Dendritic cell treated with granulocyte-macrophage colony-stimulating factor and Interleukin-4, amounts not matched to agents 40 ng/mL and 50 ng/mL, for 4 days (primary cell): ENCODE measurements around the gene DNAAF9.
"Not testable (repeated sequence)": the region's sequence is repeated elsewhere in the genome, so short reads cannot be mapped to it uniquely, and the experiment has no call there.

Experiments
- H3K27ac Mint-ChIP-seq: one replicate; pipeline ENCODE4 v1.8.0; 2022; ENCODE audit warnings: mild to moderate bottlenecking, mixed read lengths
- H3K27me3 Mint-ChIP-seq: one replicate; pipeline ENCODE4 v1.8.0; 2022; ENCODE audit warnings: mild to moderate bottlenecking, mixed read lengths
- H3K36me3 Mint-ChIP-seq: one replicate; pipeline ENCODE4 v1.8.0; 2022; ENCODE audit warnings: low read depth, mixed read lengths
- H3K4me1 Mint-ChIP-seq: one replicate; pipeline ENCODE4 v1.8.0; 2022; ENCODE audit warnings: low read depth, mixed read lengths
- H3K4me3 Mint-ChIP-seq: one replicate; pipeline ENCODE4 v1.8.0; 2022; ENCODE audit warnings: mild to moderate bottlenecking, moderate library complexity, mixed read lengths
- H3K9me3 Mint-ChIP-seq: one replicate; pipeline ENCODE4 v1.8.0; 2022; ENCODE audit warnings: mixed read lengths
- intact Hi-C: fragments of 100-400 bp; cut with micrococcal nuclease; formaldehyde crosslinking; loops from one replicate; pipeline ENCODE4 v1.15.0; 2022

DNAAF9 gene

DNA sequence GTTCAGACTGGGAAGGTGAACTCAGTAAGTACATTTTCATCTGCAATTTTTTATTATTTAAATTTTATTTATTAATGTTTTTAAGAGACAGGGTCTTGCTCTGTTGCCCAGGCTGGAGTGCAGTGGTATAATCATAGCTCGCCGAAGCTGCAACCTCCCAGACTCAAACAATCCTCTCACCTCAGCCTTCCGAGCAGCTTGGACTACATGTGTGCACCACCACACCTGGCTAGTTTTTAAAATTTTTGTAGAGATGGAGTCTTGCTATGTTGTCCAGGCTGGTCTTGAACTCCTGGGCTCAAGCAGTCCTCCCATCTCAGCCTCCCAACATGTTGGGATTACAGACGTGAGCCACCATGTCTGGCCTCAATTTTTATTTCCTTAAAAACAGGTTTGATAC lies 19.3 kb upstream of the DNAAF9 start:
- H3K27ac Mint-ChIP-seq, intact Hi-C loops, H3K4me3 Mint-ChIP-seq, H3K36me3 Mint-ChIP-seq, H3K27me3 Mint-ChIP-seq, H3K9me3 Mint-ChIP-seq: not testable (repeated sequence)
- H3K4me1 Mint-ChIP-seq, result peaks cover 31% of the 10 kb centered on the region

DNA sequence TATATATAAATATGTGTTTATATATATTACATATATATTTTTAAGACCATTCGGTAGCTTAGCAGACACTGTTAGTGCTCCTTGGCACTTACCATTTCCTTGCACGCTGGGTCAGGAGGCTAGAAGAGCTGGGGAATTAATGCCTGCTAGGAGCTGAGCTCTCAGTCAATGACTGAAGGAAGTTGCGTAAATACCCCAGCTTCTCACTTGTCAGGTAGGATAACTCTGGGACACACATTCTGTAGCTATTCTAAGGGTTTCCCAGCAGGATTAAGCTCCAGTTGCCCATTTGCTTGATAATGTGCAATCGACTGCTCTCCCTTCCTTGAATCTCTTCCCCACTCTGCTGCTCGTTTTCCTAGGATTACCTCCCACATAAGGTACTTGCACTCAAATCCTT lies 15.7 kb upstream of the DNAAF9 start:
- Mint-ChIP-seq H3K4me3 (no peak overlapping the region), H3K9me3 (no peaks in the 10 kb centered on the region), H3K4me1 (peaks cover 17% of the 10 kb centered on the region), H3K27me3 (no peaks in the 10 kb centered on the region), H3K27ac (no peak overlapping the region), H3K36me3 (no peaks in the 10 kb centered on the region)
- intact Hi-C loops, result no loop called here

DNA sequence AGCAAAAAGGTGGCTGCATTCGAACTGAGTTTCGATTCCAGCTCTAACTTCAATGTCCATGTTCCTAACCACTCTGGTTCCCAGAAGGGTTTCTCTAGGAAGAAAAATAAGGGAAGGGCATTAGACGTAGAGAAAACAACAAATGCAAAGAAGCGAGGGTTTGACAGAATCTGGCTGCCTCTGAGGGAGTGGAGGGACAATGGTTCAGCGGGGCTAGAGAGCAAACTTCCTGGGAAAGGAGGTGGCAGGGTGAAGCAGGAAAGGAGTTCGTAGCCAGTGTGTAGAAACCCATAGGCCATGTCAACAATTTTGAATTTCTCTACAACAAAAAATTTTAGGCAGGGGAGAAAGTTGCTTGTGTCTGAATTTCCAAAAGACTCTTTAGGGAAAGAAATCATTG lies 14.5 kb upstream of the DNAAF9 start:
- Mint-ChIP-seq H3K36me3 (no peaks in the 10 kb centered on the region), H3K27me3 (no peaks in the 10 kb centered on the region), H3K27ac (peak overlapping the region; percentile 21), H3K4me1 (peaks cover 18% of the 10 kb centered on the region), H3K9me3 (no peaks in the 10 kb centered on the region), H3K4me3 (no peak overlapping the region)
- intact Hi-C loops, result no loop called here

GRCh38 chr20:3420211-3420707 lies 12.8 kb upstream of the DNAAF9 start:
- Mint-ChIP-seq H3K9me3 (no peaks in the 10 kb centered on the region), H3K4me1 (peaks cover 29% of the 10 kb centered on the region), H3K27me3 (no peaks in the 10 kb centered on the region), H3K4me3 (no peak overlapping the region), H3K36me3 (no peaks in the 10 kb centered on the region), H3K27ac (peak overlapping the region; percentile 72)
- intact Hi-C loops, result no loop called here

- intact Hi-C loops, H3K9me3 Mint-ChIP-seq, H3K4me3 Mint-ChIP-seq, H3K27ac Mint-ChIP-seq, H3K36me3 Mint-ChIP-seq, H3K27me3 Mint-ChIP-seq: not testable (repeated sequence)
- H3K4me1 Mint-ChIP-seq, result peaks cover 29% of the 10 kb centered on the region
Measured at GRCh38 chr20:3418161-3418560, 10.7 kb upstream of the DNAAF9 start.

- intact Hi-C loops, result no loop called here
- H3K4me1 Mint-ChIP-seq, result peaks cover 16% of the 10 kb centered on the region
- no peaks in the 10 kb centered on the region for H3K36me3 Mint-ChIP-seq
- H3K9me3 Mint-ChIP-seq, result no peaks in the 10 kb centered on the region
- no peak overlapping the region for H3K4me3 Mint-ChIP-seq
- H3K27ac Mint-ChIP-seq, result no peak overlapping the region
- no peaks in the 10 kb centered on the region for H3K27me3 Mint-ChIP-seq
Measured at GRCh38 chr20:3414122-3414521, 6.7 kb upstream of the DNAAF9 start.

- no peak overlapping the region for H3K4me3 Mint-ChIP-seq
- H3K9me3 Mint-ChIP-seq, result no peaks in the 10 kb centered on the region
- H3K27me3 Mint-ChIP-seq, result no peaks in the 10 kb centered on the region
- intact Hi-C loops, result no loop called here
- no peak overlapping the region for H3K27ac Mint-ChIP-seq
- H3K36me3 Mint-ChIP-seq, result no peaks in the 10 kb centered on the region
- peaks cover 22% of the 10 kb centered on the region for H3K4me1 Mint-ChIP-seq
Measured at GRCh38 chr20:3413393-3413889, 6.0 kb upstream of the DNAAF9 start.

GRCh38 chr20:3412600-3413392 lies 5.3 kb upstream of the DNAAF9 start:
- Mint-ChIP-seq H3K9me3 (no peaks in the 10 kb centered on the region), H3K36me3 (no peaks in the 10 kb centered on the region), H3K4me3 (no peak overlapping the region), H3K4me1 (peaks cover 25% of the 10 kb centered on the region), H3K27ac (no peak overlapping the region), H3K27me3 (no peaks in the 10 kb centered on the region)
- intact Hi-C loops, result no loop called here

DNA sequence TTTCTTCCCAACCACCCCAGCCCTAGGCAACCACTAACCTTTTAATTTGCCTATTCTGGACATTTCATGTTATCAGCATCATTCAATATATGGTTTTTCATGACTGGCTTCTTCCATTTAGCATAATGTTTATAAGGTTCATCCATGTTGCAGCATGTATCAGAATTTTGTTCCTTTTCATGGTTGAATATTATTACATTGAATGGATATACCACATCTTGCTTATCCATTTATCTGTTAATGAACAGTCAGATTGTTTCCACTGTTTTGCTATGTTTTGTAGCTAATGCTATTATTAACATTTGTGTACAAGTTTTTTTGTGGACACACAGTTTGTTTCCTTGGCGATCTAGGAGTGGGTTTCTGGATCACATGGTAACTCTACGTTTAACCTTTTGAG lies 3.0 kb upstream of the DNAAF9 start:
- Mint-ChIP-seq H3K9me3 (no peaks in the 10 kb centered on the region), H3K36me3 (peaks cover 13% of the 10 kb centered on the region), H3K4me3 (no peak overlapping the region), H3K4me1 (peaks cover 25% of the 10 kb centered on the region), H3K27me3 (no peaks in the 10 kb centered on the region), H3K27ac (no peak overlapping the region)
- intact Hi-C loops, result no loop called here

DNA sequence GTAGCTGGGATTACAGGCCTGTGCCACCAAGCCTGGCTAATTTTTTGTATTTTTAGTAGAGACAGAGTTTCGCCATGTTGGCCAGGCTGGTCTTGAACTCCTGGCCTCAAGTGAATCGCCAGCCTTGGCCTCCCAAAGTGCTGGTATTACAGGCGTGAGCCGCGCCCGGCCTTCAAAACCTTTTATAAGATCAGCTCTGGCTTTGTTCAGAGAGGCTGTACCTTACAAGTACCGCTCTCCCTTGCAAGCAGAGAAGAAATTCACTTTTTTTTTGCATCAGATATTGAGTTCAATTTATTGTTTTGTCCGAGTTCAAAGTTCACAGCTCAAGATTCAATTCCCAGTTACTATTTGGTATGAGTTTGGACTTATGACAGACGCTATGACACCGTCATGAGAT lies 1.9 kb upstream of the DNAAF9 start:
- Mint-ChIP-seq H3K27me3 (no peaks in the 10 kb centered on the region), H3K4me1 (peaks cover 33% of the 10 kb centered on the region), H3K36me3 (peaks cover 13% of the 10 kb centered on the region), H3K9me3 (no peaks in the 10 kb centered on the region), H3K4me3 (peak overlapping the region; percentile 92), H3K27ac (peak overlapping the region; percentile 96)
- intact Hi-C loops, result loop anchor here (2.0 to 10.0 kb wide), 2 partner anchors 61 to 145 kb away; partner anchors contain the start of gene ATRN

GRCh38 chr20:3407771-3408637 lies 535 bp upstream of the DNAAF9 start:
- peaks cover 18% of the 10 kb centered on the region for H3K36me3 Mint-ChIP-seq
- intact Hi-C loops, result loop anchor here (2.0 to 10.0 kb wide), 3 partner anchors 23 to 147 kb away; partner anchors contain the start of gene ATRN
- H3K27ac Mint-ChIP-seq, result peak overlapping the region; percentile 96
- H3K4me3 Mint-ChIP-seq, result peak overlapping the region; percentile 92
- H3K27me3 Mint-ChIP-seq, result no peaks in the 10 kb centered on the region
- H3K4me1 Mint-ChIP-seq, result peaks cover 46% of the 10 kb centered on the region
- no peaks in the 10 kb centered on the region for H3K9me3 Mint-ChIP-seq

- intact Hi-C loops, result loop anchor here (2.0 to 10.0 kb wide), 2 partner anchors 24 to 148 kb away; no protein-coding TSS in a partner anchor
- H3K4me3 Mint-ChIP-seq, result peak overlapping the region; percentile 92
- no peaks in the 10 kb centered on the region for H3K9me3 Mint-ChIP-seq
- peaks cover 55% of the 10 kb centered on the region for H3K4me1 Mint-ChIP-seq
- peaks cover 26% of the 10 kb centered on the region for H3K36me3 Mint-ChIP-seq
- peak overlapping the region; percentile 96 for H3K27ac Mint-ChIP-seq
- no peaks in the 10 kb centered on the region for H3K27me3 Mint-ChIP-seq
Measured at GRCh38 chr20:3406481-3407039, 909 bp downstream of the DNAAF9 start.

GRCh38 chr20:3405696-3406358 lies 1.6 kb downstream of the DNAAF9 start:
- Mint-ChIP-seq H3K4me1 (peaks cover 55% of the 10 kb centered on the region), H3K27ac (peak overlapping the region; percentile 96), H3K27me3 (no peaks in the 10 kb centered on the region), H3K9me3 (no peaks in the 10 kb centered on the region), H3K36me3 (peaks cover 26% of the 10 kb centered on the region), H3K4me3 (peak overlapping the region; percentile 92)
- intact Hi-C loops, result loop anchor here (2.0 to 10.0 kb wide), 2 partner anchors 25 to 149 kb away; no protein-coding TSS in a partner anchor
